LoVo (cell line): Measurements from ENCODE around the gene KNSTRN.

Experiments used
- DNase-seq: peaks from one replicate; pipeline ENCODE4 v3.0.0-alpha.2; 2016; ENCODE audit warnings: low spot score

The KNSTRN gene

GRCh38 chr15:40366457-40367370 lies 15.8 kb upstream of the KNSTRN start:
- no peak for DNase-seq

GRCh38 chr15:40367371-40367685 lies 15.2 kb upstream of the KNSTRN start:
- no peak for DNase-seq

- peak; percentile 74 for DNase-seq
Observed at GRCh38 chr15:40367686-40368611, 14.6 kb upstream of the KNSTRN start.

- no peak for DNase-seq
Observed at GRCh38 chr15:40368719-40369473, 13.6 kb upstream of the KNSTRN start.

GRCh38 chr15:40369474-40369869 lies 13.0 kb upstream of the KNSTRN start:
- DNase-seq = no peak

GRCh38 chr15:40369971-40370370 lies 12.6 kb upstream of the KNSTRN start:
- DNase-seq = no peak

- no peak for DNase-seq
Observed at GRCh38 chr15:40372981-40373380, 9.5 kb upstream of the KNSTRN start.

GRCh38 chr15:40377606-40378005 lies 4.9 kb upstream of the KNSTRN start:
- no peak for DNase-seq

- DNase-seq = no peak
Observed at GRCh38 chr15:40379374-40379773, 3.1 kb upstream of the KNSTRN start.

- peak; percentile 83 for DNase-seq
Observed at GRCh38 chr15:40379853-40380252, 2.7 kb upstream of the KNSTRN start.

GRCh38 chr15:40380636-40381035 lies 1.9 kb upstream of the KNSTRN start:
- DNase-seq = no peak

GRCh38 chr15:40381818-40382529 lies 547 bp upstream of the KNSTRN start:
- no peak for DNase-seq

GRCh38 chr15:40386480-40386879 lies 4.0 kb downstream of the KNSTRN start:
- DNase-seq = no peak

GRCh38 chr15:40388941-40389823 lies 6.7 kb downstream of the KNSTRN start:
- no peak for DNase-seq

GRCh38 chr15:40389824-40390595 lies 7.5 kb downstream of the KNSTRN start:
- no peak for DNase-seq

GRCh38 chr15:40392986-40393948 lies 10.7 kb downstream of the KNSTRN start:
- DNase-seq = no peak

GRCh38 chr15:40397688-40398412 lies 15.3 kb downstream of the KNSTRN start:
- no peak for DNase-seq

- DNase-seq = no peak
Observed at GRCh38 chr15:40398413-40398873, 15.9 kb downstream of the KNSTRN start.
